GM23338 (cell line): ENCODE measurements around the gene ANKRD44. TPM values are rescaled to one million over a fixed set of nuclear protein-coding genes. Genes with fewer than 3 reads are reported as not detected.

ENCODE experiments used
- ATAC-seq: fragments of 200-7000 bp; cut with Tn5 transposase; 3 replicates; pipeline ENCODE4 v1.9.1; 2020
- DNase-seq: peaks from one replicate; pipeline ENCODE4 v3.0.0-alpha.2; 2015; ENCODE audit warnings: low spot score
- H2AFZ ChIP-seq: fragments of 200-600 bp; sonication (generic); 2 replicates; pipeline ENCODE4 v1.8.0; 2016; ENCODE audit warnings: antibody characterized with exemption, mild to moderate bottlenecking, moderate library complexity
- H3F3A ChIP-seq: fragments of 200-600 bp; sonication (generic); replicated peaks from 2 replicates; pipeline ENCODE4 v1.8.0; 2017; ENCODE audit warnings: antibody characterized with exemption, mixed run types, low read depth
- H3K27ac ChIP-seq: fragments of 200-600 bp; sonication (generic); 2 replicates; pipeline ENCODE4 v1.6.1; 2016; ENCODE audit warnings: low read depth
- H3K27me3 ChIP-seq: fragments of 200-600 bp; sonication (generic); 2 replicates; pipeline ENCODE4 v1.8.0; 2016; ENCODE audit warnings: mild to moderate bottlenecking, mixed run types, moderate library complexity; ENCODE audit not compliant: insufficient read depth
- H3K36me3 ChIP-seq: fragments of 200-600 bp; sonication (generic); 2 replicates; pipeline ENCODE4 v1.8.0; 2016; ENCODE audit warnings: mild to moderate bottlenecking; ENCODE audit not compliant: insufficient read depth
- H3K4me1 ChIP-seq: fragments of 200-600 bp; sonication (generic); 2 replicates; pipeline ENCODE4 v1.8.0; 2016; ENCODE audit warnings: mild to moderate bottlenecking, moderate library complexity; ENCODE audit not compliant: insufficient read depth
- H3K4me2 ChIP-seq: fragments of 200-600 bp; sonication (generic); 2 replicates; pipeline ENCODE4 v1.7.1; 2017; ENCODE audit warnings: mixed run types
- H3K4me3 ChIP-seq: fragments of 200-600 bp; sonication (generic); 2 replicates; pipeline ENCODE4 v1.6.1; 2016; ENCODE audit warnings: mixed run types
- H3K79me2 ChIP-seq: fragments of 200-600 bp; sonication (generic); replicated peaks from 2 replicates; pipeline ENCODE4 v1.8.0; 2017; ENCODE audit warnings: mild to moderate bottlenecking; ENCODE audit not compliant: insufficient read depth
- H3K9me2 ChIP-seq: fragments of 200-600 bp; sonication (generic); 2 replicates; pipeline ENCODE4 v1.8.0; 2017; ENCODE audit not compliant: insufficient read depth
- H4K20me1 ChIP-seq: fragments of 200-600 bp; sonication (generic); replicated peaks from 2 replicates; pipeline ENCODE4 v1.8.0; 2017; ENCODE audit warnings: mild to moderate bottlenecking; ENCODE audit not compliant: insufficient read depth
- H3K27ac Mint-ChIP-seq: 2 replicates; pipeline ENCODE4 v1.8.0; 2020; ENCODE audit warnings: inconsistent platforms, mild to moderate bottlenecking, moderate library complexity, mixed read lengths
- H3K27me3 Mint-ChIP-seq: 3 replicates; pipeline ENCODE4 v1.8.0; 2022; ENCODE audit warnings: low read depth, mild to moderate bottlenecking, moderate library complexity, mixed read lengths, inconsistent platforms; ENCODE audit not compliant: insufficient read depth, poor library complexity
- H3K36me3 Mint-ChIP-seq: 3 replicates; pipeline ENCODE4 v1.8.0; 2021; ENCODE audit warnings: low read depth, mild to moderate bottlenecking, inconsistent platforms, moderate library complexity, mixed read lengths
- H3K4me1 Mint-ChIP-seq: 3 replicates; pipeline ENCODE4 v1.8.0; 2020; ENCODE audit warnings: mild to moderate bottlenecking, inconsistent platforms, mixed read lengths
- H3K4me3 Mint-ChIP-seq: 3 replicates; pipeline ENCODE4 v1.8.0; 2021; ENCODE audit warnings: moderate library complexity, mild to moderate bottlenecking, inconsistent platforms, mixed read lengths
- H3K9me3 Mint-ChIP-seq: 3 replicates; pipeline ENCODE4 v1.8.0; 2020; ENCODE audit warnings: moderate library complexity, mild to moderate bottlenecking, inconsistent platforms, mixed read lengths
- CREB1 ChIP-seq: fragments of 250-450 bp; sonication (Bioruptor Pico); IDR thresholded peaks from 2 replicates; pipeline ENCODE4 v1.5.0; 2020; ENCODE audit warnings: low read depth, mild to moderate bottlenecking, moderate library complexity
- ETS1 ChIP-seq: IDR thresholded peaks from 2 replicates; pipeline ENCODE4 v1.6.1; 2016; ENCODE audit warnings: antibody characterized with exemption
- EZH2 ChIP-seq: fragments of 200-600 bp; sonication (generic); IDR thresholded peaks from one replicate; pipeline ENCODE4 v1.8.0; 2017; ENCODE audit warnings: antibody characterized with exemption, mild to moderate bottlenecking, low read depth; ENCODE audit not compliant: unreplicated experiment
- NANOG ChIP-seq: IDR thresholded peaks from 2 replicates; pipeline ENCODE4 v1.6.1; 2016; ENCODE audit warnings: antibody characterized with exemption, borderline replicate concordance
- POLR2AphosphoS5 ChIP-seq: IDR thresholded peaks from 2 replicates; pipeline ENCODE4 v1.6.1; 2016; ENCODE audit warnings: antibody characterized with exemption, low read depth
- STAT1 ChIP-seq: IDR thresholded peaks from one replicate; pipeline ENCODE4 v1.6.1; 2016; ENCODE audit warnings: antibody characterized with exemption; ENCODE audit not compliant: unreplicated experiment
- ZNF114 ChIP-seq: fragments of 250-450 bp; sonication (Bioruptor Pico); IDR thresholded peaks from 2 replicates; pipeline ENCODE4 v1.5.0; 2020; ENCODE audit warnings: mild to moderate bottlenecking, moderate library complexity
- polyA plus RNA-seq: library from polyadenylated mRNA; unstranded; fragments of >200 nt; fragmentation: Nextera tagmentation; extraction: Ambion mirVana; gene quantifications from 2 replicates; pipeline ENCODE4 v1.2.1, GENCODE V29; 2016
- total RNA-seq: library from RNA; depleted of rRNA; stranded (reverse); fragments of >200 nt; shearing (Covaris generic); gene quantifications from 2 replicates; pipeline ENCODE4 v1.2.3, GENCODE V29; 2014
- TF ChIP-seq, protein P1 (sequence below): IDR thresholded peaks from one replicate; pipeline ENCODE4 v1.6.1; 2018; ENCODE audit warnings: antibody characterized with exemption; ENCODE audit not compliant: unreplicated experiment

The ANKRD44 gene
- total and polyA plus RNA-seq, 2 experiments from 2014 or later, result 0.44 to 0.56 TPM

- no peak for TF ChIP-seq STAT1
- no peak for TF ChIP-seq NANOG
Measured at GRCh38 chr2:197307933-197308521, 2.6 kb downstream of the ANKRD44 start (continued).

GRCh38 chr2:197307236-197307932, 3.2 kb downstream of the ANKRD44 start:
- H3K4me2 ChIP-seq, result no peak overlapping the region
- H3K36me3 ChIP-seq, result no peaks in the 10 kb centered on the region
- H3K4me1 ChIP-seq, result peaks cover 13% of the 10 kb centered on the region
- H3K4me3 Mint-ChIP-seq, result no peak overlapping the region
- no peaks in the 10 kb centered on the region; the same call in 1 of the 2 replicates for H3F3A ChIP-seq
- TF ChIP-seq ZNF114 (CRISPR knock-in tag) (no peak), ETS1 (no peak), POLR2AphosphoS5 (no peak), CREB1 (CRISPR knock-in tag) (no peak), NANOG (no peak), EZH2 (no peak)
- TF ChIP-seq, protein P1, sequence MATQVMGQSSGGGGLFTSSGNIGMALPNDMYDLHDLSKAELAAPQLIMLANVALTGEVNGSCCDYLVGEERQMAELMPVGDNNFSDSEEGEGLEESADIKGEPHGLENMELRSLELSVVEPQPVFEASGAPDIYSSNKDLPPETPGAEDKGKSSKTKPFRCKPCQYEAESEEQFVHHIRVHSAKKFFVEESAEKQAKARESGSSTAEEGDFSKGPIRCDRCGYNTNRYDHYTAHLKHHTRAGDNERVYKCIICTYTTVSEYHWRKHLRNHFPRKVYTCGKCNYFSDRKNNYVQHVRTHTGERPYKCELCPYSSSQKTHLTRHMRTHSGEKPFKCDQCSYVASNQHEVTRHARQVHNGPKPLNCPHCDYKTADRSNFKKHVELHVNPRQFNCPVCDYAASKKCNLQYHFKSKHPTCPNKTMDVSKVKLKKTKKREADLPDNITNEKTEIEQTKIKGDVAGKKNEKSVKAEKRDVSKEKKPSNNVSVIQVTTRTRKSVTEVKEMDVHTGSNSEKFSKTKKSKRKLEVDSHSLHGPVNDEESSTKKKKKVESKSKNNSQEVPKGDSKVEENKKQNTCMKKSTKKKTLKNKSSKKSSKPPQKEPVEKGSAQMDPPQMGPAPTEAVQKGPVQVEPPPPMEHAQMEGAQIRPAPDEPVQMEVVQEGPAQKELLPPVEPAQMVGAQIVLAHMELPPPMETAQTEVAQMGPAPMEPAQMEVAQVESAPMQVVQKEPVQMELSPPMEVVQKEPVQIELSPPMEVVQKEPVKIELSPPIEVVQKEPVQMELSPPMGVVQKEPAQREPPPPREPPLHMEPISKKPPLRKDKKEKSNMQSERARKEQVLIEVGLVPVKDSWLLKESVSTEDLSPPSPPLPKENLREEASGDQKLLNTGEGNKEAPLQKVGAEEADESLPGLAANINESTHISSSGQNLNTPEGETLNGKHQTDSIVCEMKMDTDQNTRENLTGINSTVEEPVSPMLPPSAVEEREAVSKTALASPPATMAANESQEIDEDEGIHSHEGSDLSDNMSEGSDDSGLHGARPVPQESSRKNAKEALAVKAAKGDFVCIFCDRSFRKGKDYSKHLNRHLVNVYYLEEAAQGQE, result no peak
- no peaks in the 10 kb centered on the region for H3K79me2 ChIP-seq
- no peaks in the 10 kb centered on the region for H3K36me3 Mint-ChIP-seq
- DNase-seq (no peak), ATAC-seq (no peak)
- peaks cover 13% of the 10 kb centered on the region for H3K4me1 Mint-ChIP-seq
- no peaks in the 10 kb centered on the region for H3K9me3 Mint-ChIP-seq
- no peak overlapping the region for H3K4me3 ChIP-seq
- no peak overlapping the region for H2AFZ ChIP-seq
- H3K27ac ChIP-seq, result no peak overlapping the region
- peaks cover 30% of the 10 kb centered on the region for H3K27me3 Mint-ChIP-seq
- peaks cover 5% of the 10 kb centered on the region; the same call in 1 of the 2 replicates for H4K20me1 ChIP-seq
- peaks cover 35% of the 10 kb centered on the region for H3K27me3 ChIP-seq
- no peak overlapping the region for H3K27ac Mint-ChIP-seq
- H3K9me2 ChIP-seq, result no peaks in the 10 kb centered on the region; the same call in 1 of the 2 replicates

GRCh38 chr2:197306696-197307040, 3.9 kb downstream of the ANKRD44 start:
- no peak overlapping the region for H3K27ac ChIP-seq
- H3K36me3 ChIP-seq, result no peaks in the 10 kb centered on the region
- H3K4me1 ChIP-seq, result peaks cover 11% of the 10 kb centered on the region
- ATAC-seq (no peak), DNase-seq (no peak)
- Mint-ChIP-seq H3K36me3 (no peaks in the 10 kb centered on the region), H3K27me3 (peaks cover 31% of the 10 kb centered on the region), H3K4me3 (no peak overlapping the region), H3K27ac (no peak overlapping the region), H3K9me3 (no peaks in the 10 kb centered on the region), H3K4me1 (peaks cover 9% of the 10 kb centered on the region)
- H3K4me2 ChIP-seq, result no peak overlapping the region
- no peaks in the 10 kb centered on the region; the same call in 1 of the 2 replicates for H3F3A ChIP-seq
- H4K20me1 ChIP-seq, result peaks cover 5% of the 10 kb centered on the region; the same call in 1 of the 2 replicates
- no peak overlapping the region for H2AFZ ChIP-seq
- no peak overlapping the region for H3K4me3 ChIP-seq
- H3K79me2 ChIP-seq, result no peaks in the 10 kb centered on the region
- peaks cover 28% of the 10 kb centered on the region for H3K27me3 ChIP-seq
- H3K9me2 ChIP-seq, result no peaks in the 10 kb centered on the region; the same call in 1 of the 2 replicates
- TF ChIP-seq CREB1 (CRISPR knock-in tag), result no peak
